HG02642 (cell line): ENCODE measurements around the gene ZSCAN20.

Experiments
- ATAC-seq: cut with Tn5 transposase; IDR thresholded peaks from one replicate; pipeline ENCODE4 v1.9.1; 2021; ENCODE audit warnings: mild to moderate bottlenecking; ENCODE audit not compliant: unreplicated experiment, poor library complexity

ZSCAN20 gene

DNA sequence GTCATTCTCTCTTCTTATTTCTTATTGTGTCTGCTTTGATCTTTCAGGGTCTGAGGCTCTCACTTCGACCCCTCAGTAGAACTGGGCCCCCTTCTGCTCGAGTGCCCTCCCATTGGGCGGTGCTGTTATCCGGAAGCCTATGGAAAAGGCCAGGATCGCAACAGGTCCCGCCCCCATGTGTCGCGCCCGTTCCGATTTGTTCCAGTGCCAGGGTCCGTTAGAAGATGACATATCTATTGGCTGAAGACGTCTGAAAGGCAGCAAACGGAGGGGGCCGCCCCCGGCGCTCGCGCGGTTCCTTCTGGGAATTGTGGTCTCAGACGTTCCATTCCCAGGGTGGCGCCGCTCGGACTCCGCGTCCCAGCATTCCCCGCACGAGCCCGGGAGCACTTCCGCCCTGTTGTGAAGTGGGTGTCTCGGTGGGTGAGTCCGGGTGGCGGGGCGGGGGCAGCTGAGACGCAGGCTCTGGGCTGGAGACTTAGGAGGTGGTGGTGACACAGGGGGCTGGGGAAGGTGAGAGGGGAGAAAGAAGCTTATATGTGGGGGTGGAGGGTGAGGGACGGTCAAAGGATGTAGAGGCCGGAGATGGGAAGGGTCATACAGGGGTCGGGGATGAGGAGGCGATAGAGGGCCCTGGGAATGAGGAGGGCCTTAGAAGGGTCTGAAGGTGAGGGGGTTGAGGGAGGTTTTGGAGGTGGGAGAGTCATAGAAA is at the start of gene ZSCAN20:
TSS of gene ZSCAN20 (plus strand) at position 377 of the 712 bp plus-strand sequence. CDS start 6,644 bp downstream, outside the sequence.
- ATAC-seq = peak; percentile 94

DNA sequence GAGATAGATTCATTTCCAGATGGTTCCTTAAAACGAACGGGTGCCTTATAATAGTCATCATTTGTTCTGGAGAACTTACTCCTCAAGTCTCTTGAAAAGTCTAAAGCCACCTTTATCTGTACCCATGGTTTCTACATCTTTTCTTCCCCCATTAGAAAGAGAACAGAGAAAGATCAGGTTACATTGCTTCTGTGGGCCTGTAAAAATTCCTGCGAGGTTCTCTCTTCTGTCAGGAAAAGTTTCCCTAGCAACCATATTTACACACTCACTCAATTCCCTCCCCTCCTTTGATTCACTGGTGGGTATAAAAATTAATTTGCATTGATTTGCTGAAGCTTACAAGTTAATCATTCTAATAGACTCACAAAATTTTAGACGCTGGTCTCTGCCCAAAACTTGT is 48.2 kb upstream of the ZSCAN20 start:
- ATAC-seq = no peak

DNA sequence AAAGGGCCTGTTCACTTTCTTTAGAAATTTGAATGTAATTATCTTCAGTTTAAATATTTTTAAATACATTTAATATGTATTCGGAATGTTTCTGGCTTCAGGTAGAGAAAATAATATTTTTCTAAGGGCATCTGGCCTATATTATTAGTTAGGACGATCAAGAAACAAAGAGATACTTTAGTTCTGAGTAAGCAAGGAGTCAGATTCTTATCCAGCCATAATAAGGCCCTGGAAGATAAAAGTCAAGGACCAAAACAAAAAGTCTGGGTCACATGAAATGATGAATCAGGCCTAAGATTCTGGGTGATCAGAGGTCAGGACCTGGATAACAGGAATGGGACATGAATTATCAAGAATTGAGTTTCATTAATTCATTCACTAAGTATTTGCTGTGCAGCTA is 47.8 kb upstream of the ZSCAN20 start:
- ATAC-seq = no peak

DNA sequence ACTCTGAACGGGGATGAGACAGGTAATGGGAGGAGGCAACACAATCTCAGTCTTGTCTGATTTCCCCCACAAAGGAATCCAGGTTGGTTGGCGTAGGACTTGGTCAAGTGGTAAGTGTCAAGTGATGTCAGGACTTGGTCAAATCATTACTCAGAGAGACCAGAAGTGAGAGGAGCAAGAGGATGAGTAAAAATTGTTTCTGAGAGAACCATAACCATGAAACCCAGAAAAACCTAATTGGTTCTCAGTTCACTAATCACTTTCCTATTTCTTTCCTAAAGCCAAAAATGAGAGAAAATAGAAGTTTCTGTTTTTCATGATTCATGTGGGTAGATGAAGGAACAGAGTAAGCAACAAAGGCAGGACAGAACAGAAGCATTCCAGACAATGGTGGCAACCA is 46.5 kb upstream of the ZSCAN20 start:
- ATAC-seq = no peak

DNA sequence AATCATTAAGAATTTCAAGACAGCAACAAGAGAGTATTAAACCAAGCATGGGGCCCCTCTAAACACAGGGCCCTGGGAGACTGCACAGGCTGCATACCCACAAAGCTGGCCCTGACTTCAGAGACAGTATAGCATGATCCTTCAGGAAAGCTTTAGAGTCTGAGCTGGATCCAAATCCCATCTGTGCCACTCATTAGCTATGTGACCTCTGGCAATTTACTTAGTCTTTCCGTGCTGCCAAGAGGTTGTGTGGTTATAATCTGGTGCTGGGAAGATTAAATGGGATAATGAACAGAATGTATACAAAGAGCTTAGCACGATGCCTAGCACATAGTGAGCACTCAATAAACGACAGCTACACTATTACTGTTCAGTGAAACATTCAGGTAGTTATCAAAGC is 45.5 kb upstream of the ZSCAN20 start:
- no peak for ATAC-seq

DNA sequence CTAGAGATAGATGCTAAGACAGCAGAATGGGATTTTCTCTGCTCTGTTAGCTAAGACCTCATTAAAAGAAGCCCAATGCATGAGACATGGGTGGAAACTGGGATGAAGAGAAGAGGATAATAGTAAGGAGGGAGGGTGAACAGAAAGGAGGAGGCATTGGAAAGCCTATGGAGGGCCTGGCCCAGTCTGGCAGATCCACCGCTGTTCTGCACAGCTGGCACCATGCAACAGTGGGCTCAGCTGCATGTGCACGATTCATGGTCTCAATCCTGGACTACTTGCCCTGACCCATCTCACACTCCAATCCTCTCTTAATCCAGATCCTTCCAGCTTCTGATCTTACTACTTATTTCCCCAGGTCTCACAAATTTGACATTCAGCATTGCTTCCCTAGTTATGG is 43.8 kb upstream of the ZSCAN20 start:
- no peak for ATAC-seq

DNA sequence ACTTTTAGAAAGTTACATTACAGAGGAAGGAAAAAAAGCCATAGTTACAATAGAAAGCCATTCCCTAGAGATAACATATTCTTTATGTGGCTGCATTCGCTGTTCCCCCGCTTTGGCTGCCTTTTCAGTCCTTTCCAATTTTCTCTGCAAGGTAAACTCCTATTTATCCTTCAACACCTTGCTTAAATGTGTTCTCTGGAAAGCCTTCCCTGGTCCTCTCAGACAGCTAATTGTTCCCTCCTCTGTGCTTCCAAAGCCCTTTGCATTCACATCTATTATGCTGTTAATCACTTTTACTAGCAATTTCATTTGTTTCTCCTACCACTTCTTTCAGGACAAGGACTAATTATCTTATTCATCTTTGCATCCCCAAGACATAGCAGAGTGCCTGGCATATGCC is 43.1 kb upstream of the ZSCAN20 start:
- no peak for ATAC-seq

DNA sequence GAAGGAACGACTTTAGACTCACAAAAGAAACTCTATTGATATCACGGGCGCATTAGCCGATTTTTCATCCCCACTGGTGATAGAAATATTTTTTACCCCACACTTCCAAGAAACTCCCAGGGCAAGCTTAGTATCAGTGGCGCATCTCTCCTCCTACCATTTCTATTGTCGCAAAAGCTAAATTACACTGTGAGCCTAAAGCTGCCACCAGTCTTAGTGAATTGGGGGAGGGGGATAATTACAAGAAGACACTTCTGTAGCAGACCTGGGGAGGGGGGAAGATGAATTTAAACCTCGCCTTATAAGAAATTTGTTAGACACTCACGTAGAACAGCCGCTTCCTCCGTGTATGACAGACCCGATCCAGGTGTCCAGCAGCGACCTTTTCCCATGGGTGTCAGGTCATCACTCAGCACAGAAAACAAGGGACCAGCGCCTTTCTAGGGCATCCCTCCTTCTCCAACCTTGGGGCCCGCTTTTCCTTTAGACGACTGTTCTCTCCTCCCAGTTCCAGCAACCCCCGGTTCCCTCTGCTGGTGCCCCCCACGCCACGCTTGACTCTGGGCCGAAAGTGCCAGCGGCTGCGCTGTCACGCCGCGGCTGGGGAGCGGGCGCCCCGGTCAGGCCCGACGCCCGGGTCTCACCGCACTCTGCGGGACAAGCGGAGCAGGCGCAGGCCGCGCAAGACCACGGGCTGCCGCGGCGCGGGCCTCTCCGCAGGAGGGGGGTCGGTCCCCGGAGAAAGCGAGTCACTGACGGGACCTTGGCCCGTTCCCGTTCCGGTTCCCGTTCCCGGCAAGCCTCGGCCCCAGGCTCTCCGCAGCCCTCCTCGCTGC is 42.4 kb upstream of the ZSCAN20 start:
- no peak for ATAC-seq

DNA sequence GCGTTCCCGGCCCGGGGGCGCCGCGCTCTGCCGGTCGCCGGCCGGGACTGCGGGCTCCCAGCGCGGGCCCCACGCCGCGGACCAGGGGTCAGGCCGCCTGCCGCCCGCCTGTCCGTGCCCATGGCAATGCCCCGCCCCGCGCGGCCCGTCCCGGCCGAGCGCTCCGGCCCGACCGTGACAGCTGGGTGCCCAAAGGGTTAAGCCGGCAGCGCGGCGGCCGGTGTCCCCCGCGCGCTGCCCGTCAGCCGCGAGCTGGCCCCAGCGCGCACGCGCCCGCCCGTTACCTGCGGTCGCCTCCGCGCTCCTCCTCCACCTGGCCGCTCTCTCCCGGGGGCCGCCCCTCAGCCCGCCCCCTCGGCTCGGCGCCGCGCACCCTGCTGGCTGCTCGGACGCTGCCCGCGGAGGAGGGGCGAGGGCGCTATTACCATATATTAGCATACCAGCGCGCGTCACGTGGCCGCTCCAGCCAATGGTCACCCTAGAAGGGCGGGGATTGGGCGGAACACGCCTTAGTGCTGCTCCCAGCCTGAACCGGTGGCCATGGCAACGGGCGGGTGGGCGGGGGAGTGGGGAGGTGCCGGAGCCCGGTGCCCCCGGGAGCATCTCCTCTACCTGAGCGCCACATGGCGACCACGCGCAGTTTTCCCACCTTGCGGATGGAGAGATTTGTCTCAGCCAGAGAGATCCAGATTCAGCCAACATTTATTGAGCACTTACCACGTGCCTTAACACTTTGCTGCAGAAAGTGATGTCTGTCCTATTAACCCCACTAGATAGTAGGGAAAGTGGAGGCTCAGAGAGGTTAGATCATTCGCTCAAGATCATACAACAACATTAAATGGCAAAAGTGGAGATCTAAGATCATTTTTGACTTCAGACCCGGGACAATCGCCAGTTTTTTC is 41.5 kb upstream of the ZSCAN20 start, which contains the start of gene PHC2:
TSS of gene PHC2 (minus strand) at position 404 of the 902 bp plus-strand sequence. CDS start 55,556 bp downstream, outside the sequence.
- ATAC-seq = peak; percentile 95

DNA sequence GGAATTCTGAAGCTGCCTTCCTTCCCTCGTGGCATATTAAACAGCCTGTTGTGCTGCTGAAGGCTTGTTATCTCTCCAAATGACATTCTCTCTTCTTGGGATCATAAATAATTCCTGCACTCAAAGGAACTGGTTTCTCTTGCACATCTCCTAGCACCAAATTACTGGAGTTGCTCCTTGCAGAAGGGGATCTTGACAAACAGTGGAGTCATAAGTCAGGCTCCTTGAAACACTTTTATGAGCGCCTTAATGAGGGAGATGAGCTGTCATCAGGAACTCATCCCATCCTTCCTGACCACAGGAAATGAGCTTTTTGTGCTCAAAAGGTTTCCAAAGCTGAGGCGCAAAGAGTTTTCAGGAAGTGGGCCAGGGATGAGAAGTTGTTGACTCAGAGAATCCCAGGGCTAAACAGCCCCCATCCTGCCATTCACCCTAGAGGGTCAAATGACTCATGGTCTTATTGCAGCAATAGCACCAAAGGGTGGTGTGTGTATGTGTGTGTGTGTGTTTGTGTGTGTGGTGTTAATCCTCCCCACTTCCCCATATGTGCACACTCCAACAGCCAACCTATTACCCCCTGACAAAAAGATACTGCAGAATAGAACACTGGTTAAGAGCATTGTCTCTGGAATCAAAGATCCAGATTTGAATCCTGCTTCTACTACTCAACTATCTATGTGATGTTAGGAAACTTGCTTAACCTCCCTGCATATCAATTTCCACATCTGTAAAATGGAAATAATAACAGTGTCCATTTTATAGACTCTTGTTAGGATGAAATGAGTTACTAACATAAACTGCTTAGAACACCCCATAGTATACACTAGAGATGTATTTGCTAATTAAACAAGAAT is 38.7 kb upstream of the ZSCAN20 start:
- no peak for ATAC-seq

DNA sequence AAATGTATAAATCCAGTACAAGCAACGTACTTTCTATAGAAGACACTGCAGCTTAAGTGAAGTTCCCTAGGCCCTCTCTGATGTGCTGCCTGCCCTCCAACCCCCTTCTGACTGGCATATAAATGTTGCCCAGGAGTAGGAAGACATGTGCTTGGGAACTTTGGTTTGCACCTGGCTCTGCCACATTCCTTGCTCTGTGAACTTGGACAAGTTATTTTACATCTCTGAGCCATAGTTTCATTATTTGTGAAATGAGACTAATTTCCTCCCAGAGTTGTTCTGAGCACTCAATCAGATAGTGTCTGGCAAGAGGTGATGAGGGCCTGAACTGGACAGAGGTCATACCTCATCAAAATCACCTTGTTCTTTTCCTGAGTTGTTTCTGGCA is 38.1 kb upstream of the ZSCAN20 start:
- ATAC-seq = no peak

DNA sequence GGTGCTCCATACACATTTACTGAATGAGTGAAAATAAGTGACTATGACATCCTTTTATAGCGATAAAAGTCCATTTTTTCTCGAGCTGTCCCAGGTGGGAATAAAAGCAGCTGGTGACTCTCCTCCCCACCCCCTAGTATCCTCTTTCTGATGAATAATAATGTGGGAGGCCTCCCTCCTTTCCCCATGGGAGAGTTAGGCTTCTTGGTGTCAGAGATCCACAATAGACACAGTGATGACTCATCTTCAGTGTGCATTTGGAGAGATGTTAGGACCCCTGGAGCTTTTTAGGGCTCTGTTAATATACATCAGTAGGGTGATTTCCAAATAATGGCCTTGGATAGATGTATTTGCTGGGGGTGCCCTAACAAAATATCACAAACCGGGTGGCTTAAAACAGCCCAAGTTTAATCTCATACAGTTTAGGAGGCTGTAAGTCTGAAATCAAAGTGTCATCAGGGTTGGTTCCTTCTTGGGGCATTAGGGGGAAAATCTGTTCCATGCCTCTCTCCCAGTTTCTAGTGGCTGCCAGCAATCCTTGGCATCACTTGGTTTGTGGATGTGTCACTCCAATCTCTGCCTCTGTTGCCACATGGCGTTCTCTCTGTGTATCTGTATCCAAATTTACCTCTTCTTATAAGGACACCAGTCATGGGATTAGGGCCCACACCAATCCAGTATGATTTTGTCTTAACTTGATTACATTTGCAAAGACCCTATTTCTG is 37.2 kb upstream of the ZSCAN20 start:
- ATAC-seq = no peak

DNA sequence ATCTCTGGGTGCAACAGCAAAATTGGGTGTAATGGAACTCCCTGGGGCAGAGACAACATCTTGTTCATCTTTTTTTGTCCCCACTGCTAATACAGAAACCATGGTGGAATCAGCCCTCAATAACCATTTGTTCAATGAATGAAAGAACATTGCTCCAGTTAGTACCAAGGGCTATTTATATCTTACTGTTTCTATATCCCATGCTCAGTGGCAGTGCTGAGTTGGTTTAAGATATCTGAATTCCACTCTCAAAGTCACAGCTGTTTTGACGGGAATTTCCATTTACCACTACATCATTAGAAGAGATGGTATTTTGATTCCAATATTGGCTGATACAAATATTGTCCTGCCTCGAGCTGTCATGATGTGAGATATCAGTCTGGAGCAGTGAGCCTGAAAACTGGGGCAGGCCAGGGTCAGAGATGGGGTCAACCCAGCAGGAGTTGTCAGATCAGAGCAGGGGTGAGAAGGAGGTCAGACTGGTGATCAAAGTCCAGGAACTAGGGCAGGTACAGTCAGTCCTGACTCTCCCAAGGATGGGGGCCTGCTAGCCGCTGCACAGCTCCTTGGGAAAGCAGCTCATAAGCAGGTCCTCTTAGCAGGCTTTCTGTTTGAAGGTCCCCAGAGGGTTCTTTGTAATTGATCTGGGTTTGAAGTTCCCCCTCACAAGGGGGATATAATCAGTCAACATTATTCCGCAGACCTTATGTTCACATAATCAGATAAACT is 35.7 kb upstream of the ZSCAN20 start:
- no peak for ATAC-seq

DNA sequence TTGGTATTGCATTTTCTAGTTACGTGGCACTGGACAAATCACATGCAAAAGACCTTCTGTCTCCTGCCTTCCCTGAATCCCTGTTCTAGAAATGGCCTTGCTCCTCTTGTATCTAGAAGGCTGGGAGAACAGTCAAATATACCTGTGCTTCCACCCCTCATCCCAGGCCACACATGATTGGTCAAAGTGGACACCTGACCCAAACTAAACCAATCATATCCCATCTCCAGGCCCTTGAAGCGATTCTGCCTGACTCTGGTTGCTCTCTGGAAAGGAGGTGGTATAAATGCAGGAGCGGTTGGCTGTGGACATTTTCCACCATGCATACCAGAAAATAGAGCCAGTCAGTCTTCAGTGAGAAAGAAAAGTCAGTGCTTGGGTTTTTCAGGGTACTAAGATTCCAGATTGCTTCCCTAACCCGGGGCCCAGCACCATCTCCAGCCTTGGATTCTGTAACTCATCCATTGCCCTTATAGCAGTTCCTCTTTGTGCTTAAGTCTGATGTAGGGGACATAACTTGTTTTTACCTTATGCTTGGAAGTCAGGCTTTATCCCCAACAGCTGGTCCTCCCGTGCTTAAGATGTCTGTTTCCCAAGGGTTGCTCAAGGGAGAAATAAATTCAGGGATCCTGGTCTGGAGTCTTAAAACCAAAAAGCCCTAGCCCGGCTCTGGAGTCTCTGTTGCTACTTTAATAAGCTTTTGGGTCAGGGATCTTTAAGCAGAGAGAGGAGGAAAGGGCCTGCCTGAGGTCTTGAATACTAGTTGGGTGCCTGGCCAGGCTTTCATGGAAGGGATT is 33.9 kb upstream of the ZSCAN20 start:
- ATAC-seq = no peak

DNA sequence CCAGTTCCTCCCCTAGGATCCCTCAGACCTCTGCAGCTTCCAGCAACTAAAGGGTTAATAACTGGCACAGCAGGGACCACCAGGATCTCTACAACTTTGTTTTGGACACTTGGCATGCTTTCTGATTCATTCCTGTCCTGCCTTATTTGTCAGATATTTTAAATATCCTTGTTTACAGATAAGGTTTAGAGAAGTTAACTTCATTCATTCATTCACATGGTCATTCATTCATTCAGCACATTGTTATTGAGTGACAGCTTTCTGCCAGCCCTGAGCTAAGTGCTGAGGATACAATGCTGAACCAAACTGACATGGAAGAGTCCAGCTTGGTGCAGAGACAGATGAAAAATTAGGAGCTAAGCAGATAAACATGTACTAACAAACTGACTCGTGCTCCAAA is 32.8 kb upstream of the ZSCAN20 start:
- no peak for ATAC-seq

DNA sequence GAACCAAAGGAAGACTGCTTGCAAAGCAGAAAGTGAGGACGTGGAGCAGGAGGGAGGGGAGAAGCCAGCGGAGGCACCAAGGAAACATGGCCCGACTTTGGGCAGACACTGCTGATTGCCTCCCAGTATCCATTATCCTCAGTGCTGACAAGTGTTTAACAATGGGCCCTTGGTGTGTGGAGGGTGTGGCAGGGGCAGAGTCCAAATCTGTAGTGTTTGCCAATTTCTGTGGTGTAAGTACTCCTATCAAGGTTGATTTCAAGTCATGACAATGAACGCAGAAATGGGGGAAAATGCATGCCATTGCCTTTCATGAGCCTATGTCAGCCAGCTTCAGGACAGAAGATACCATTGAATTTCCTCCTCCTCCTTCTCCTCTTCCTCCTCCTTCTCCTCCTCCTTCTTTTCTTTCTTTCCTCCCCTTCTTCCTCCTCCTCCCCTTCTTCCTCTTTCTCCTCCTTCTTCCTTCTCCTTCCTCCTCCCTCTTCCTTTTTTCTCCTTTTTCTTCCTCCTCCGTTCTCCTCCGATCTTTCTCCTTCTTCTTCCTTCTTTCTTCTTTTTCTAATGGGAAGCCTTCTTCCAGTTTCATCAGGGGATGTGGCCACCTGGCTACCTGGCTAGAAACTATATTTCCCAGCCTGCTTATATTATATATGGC is 31.2 kb upstream of the ZSCAN20 start:
- no peak for ATAC-seq

DNA sequence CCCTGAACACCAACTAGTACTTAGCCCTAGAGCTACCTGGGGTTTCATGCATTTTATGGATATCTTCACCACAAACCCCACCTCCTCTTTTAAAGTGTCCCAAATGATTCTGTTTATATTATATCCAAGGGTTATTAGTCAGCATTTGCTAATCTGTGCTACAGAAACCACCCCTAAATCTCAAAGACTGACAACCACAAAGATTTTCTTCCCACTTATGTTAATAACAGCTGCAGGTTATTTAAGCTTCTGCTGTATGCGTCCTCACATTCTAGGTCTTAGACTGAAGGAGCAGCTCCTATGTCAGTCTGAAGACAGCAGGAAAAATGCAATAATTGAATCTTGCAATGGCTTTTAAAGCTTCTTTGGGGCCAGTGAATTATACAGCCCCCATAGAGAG is 30.3 kb upstream of the ZSCAN20 start:
- no peak for ATAC-seq
